Suprapubic skin (tissue), 3 donors: ENCODE data around the gene SDF2.

ENCODE experiments used
- CTCF ChIP-seq, 2 donors: fragments of 200-600 bp in 1 of 2; fragments of 450-650 bp in 1 of 2; sonication (generic) in 1 of 2; IDR thresholded peaks; one replicate each; pipeline ENCODE4 v1.5.1; 2016 to 2019; ENCODE audit warnings: antibody characterized with exemption in 2 of 2, mild to moderate bottlenecking in 1 of 2, moderate library complexity in 1 of 2
- POLR2A ChIP-seq, 2 donors: fragments of 450-650 bp; IDR thresholded peaks; one replicate each; pipeline ENCODE4 v1.6.1; 2017; ENCODE audit warnings: antibody characterized with exemption in 2 of 2, mild to moderate bottlenecking in 2 of 2, moderate library complexity in 2 of 2

- no peak for TF ChIP-seq POLR2A (IDR thresholded peaks at IDR 0.05)
- no peak for TF ChIP-seq CTCF (IDR thresholded peaks at IDR 0.05)
Measured at GRCh38 chr17:28599311-28600184, 62.2 kb downstream of the SDF2 start.
